HCT116 (cell line): Measurements from ENCODE around the gene SERINC5. TPM values are rescaled to one million over a fixed set of nuclear protein-coding genes. Genes with fewer than 3 reads are reported as not detected.

Experiments
- ATAC-seq: fragments of 200-7000 bp; cut with Tn5 transposase; 2 replicates; pipeline ENCODE4 v1.9.1; 2020; ENCODE audit warnings: mild to moderate bottlenecking, moderate library complexity
- BruUV-seq: library from RNA; stranded (reverse); fragments of 400-500 nt; replicated peaks from 2 replicates; lab custom pipeline; 2021; lab: Mats Ljungman, UMichigan
- CTCF ChIA-PET: fragments of 300-600 bp; sonication (Branson Sonifier 250); formaldehyde crosslinking; loops from one replicate; lab custom pipeline; 2021; ENCODE audit warnings: antibody characterized with exemption; lab: Charles Lee
- POLR2A ChIA-PET: fragments of 300-600, 350-600 bp; sonication (Branson Sonifier 250); formaldehyde crosslinking; loops from one replicate; lab custom pipeline; 2021; ENCODE audit warnings: antibody characterized with exemption; lab: Charles Lee
- RAD21 ChIA-PET, 2 experiments: fragments of 300-600 bp; sonication (Branson Sonifier 250); formaldehyde crosslinking; loops; one replicate each; lab custom pipeline; 2023; ENCODE audit warnings: low total read pairs in 2 of 2; ENCODE audit not compliant: uncharacterized antibody in 2 of 2, unreplicated experiment in 2 of 2, low non-redundant PET in 1 of 2; lab: Charles Lee
- DNase-seq: peaks from one replicate; pipeline ENCODE4 v3.0.0-alpha.2; 2010; ENCODE audit warnings: low read depth, low spot score
- H2AFZ ChIP-seq: fragments of 200-600 bp; shearing (Covaris generic), sonication (generic); 2 replicates; pipeline ENCODE4 v1.6.1; 2017; ENCODE audit warnings: low read depth, mixed run types, mixed read lengths, antibody characterized with exemption, low read length; ENCODE audit not compliant: poor library complexity, severe bottlenecking
- H3K27ac ChIP-seq: 2 replicates; pipeline ENCODE4 v1.5.1; 2012; ENCODE audit warnings: low read depth, low read length
- H3K27me3 ChIP-seq: fragments of 200-600 bp; sonication (generic); 2 replicates; pipeline ENCODE4 v1.6.1; 2016; ENCODE audit warnings: mixed run types, low read length, mixed read lengths; ENCODE audit not compliant: insufficient read depth
- H3K36me3 ChIP-seq, 2 experiments: fragments of 200-500 bp in 1 of 2; fragments of 200-600 bp in 1 of 2; sonication (Bioruptor generic) in 1 of 2; sonication (generic) in 1 of 2; 2 replicates each; pipeline versions ENCODE4 v1.5.1 to v1.6.1; 2014 to 2016; ENCODE audit warnings: low read length in 2 of 2, inconsistent platforms in 1 of 2, mixed read lengths in 1 of 2, mixed run types in 1 of 2; ENCODE audit not compliant: insufficient read depth in 2 of 2, control insufficient read depth in 1 of 2
- H3K4me1 ChIP-seq, 2 experiments: fragments of 200-600 bp in 1 of 2; sonication (generic) in 1 of 2; 2 replicates each; pipeline versions ENCODE4 v1.5.1 to v1.6.1; 2012 to 2017; ENCODE audit warnings: low read length in 2 of 2, inconsistent platforms in 1 of 2, mild to moderate bottlenecking in 1 of 2, mixed read lengths in 1 of 2, mixed run types in 1 of 2, moderate library complexity in 1 of 2; ENCODE audit not compliant: insufficient read depth in 2 of 2, control insufficient read depth in 1 of 2
- H3K4me2 ChIP-seq: fragments of 200-600 bp; sonication (generic); 2 replicates; pipeline ENCODE4 v1.6.1; 2017; ENCODE audit warnings: mixed run types, low read length, mixed read lengths
- H3K4me3 ChIP-seq, 2 experiments: fragments of 200-600 bp in 1 of 2; sonication (generic) in 1 of 2; replicated peaks in 1 of 2; 2 replicates each; pipeline ENCODE4 v1.5.1; 2011 to 2016; ENCODE audit warnings: low read length in 2 of 2, control low read depth in 1 of 2, low read depth in 1 of 2, mild to moderate bottlenecking in 1 of 2, mixed read lengths in 1 of 2, mixed run types in 1 of 2
- H3K79me2 ChIP-seq: fragments of 200-600 bp; sonication (generic); 2 replicates; pipeline ENCODE4 v1.6.1; 2017; ENCODE audit warnings: mild to moderate bottlenecking, mixed run types, low read length, moderate library complexity, mixed read lengths; ENCODE audit not compliant: insufficient read depth
- H3K9ac ChIP-seq: fragments of 200-600 bp; sonication (generic); 2 replicates; pipeline ENCODE4 v1.6.1; 2016; ENCODE audit warnings: low read length, mixed read lengths
- H3K9me2 ChIP-seq: fragments of 200-600 bp; sonication (generic), shearing (Covaris generic); 2 replicates; pipeline ENCODE4 v1.6.1; 2017; ENCODE audit warnings: mixed run types, mild to moderate bottlenecking, moderate library complexity; ENCODE audit not compliant: insufficient read depth
- H3K9me3 ChIP-seq, 2 experiments: fragments of 200-500 bp in 1 of 2; fragments of 200-600 bp in 1 of 2; sonication (Bioruptor generic) in 1 of 2; sonication (generic) in 1 of 2; 2 replicates each; pipeline ENCODE4 v1.6.1; 2014 to 2017; ENCODE audit warnings: low read length in 2 of 2, mixed read lengths in 2 of 2, inconsistent platforms in 1 of 2, low read depth in 1 of 2, mild to moderate bottlenecking in 1 of 2, mixed run types in 1 of 2, moderate library complexity in 1 of 2; ENCODE audit not compliant: control insufficient read depth in 1 of 2, insufficient read depth in 1 of 2
- H4K20me1 ChIP-seq: fragments of 200-600 bp; sonication (generic), shearing (Covaris generic); 2 replicates; pipeline ENCODE4 v1.6.1; 2017; ENCODE audit warnings: mixed run types, mild to moderate bottlenecking, moderate library complexity; ENCODE audit not compliant: insufficient read depth
- CBX3 ChIP-seq: IDR thresholded peaks from 2 replicates; pipeline ENCODE4 v1.6.1; 2012; ENCODE audit warnings: low read depth
- EGR1 ChIP-seq: IDR thresholded peaks from 2 replicates; pipeline ENCODE4 v1.6.1; 2012; ENCODE audit warnings: low read depth
- ELF1 ChIP-seq: IDR thresholded peaks from 2 replicates; pipeline ENCODE4 v1.6.1; 2012; ENCODE audit warnings: low read depth, borderline replicate concordance
- EZH2 ChIP-seq: fragments of 200-600 bp; sonication (generic); IDR thresholded peaks from 2 replicates; pipeline ENCODE4 v1.6.1; 2017; ENCODE audit warnings: antibody characterized with exemption, mixed run types
- EZH2phosphoT487 ChIP-seq: fragments of 200-600 bp; IDR thresholded peaks from 2 replicates; pipeline ENCODE4 v1.6.1; 2018; ENCODE audit warnings: antibody characterized with exemption, borderline replicate concordance
- JUND ChIP-seq: IDR thresholded peaks from 2 replicates; pipeline ENCODE4 v1.6.1; 2012
- POLR2A ChIP-seq: IDR thresholded peaks from 2 replicates; pipeline ENCODE4 v1.7.0; 2011; ENCODE audit warnings: borderline replicate concordance; ENCODE audit not compliant: insufficient read depth, insufficient read length; ENCODE audit errors: extremely low read depth
- POLR2AphosphoS5 ChIP-seq: IDR thresholded peaks from 2 replicates; pipeline ENCODE4 v1.6.1; 2011; ENCODE audit warnings: mild to moderate bottlenecking, low read depth, low read length, moderate library complexity
- RAD21 ChIP-seq: IDR thresholded peaks from 2 replicates; pipeline ENCODE4 v1.6.1; 2012; ENCODE audit warnings: low read depth, mild to moderate bottlenecking
- SIN3A ChIP-seq: IDR thresholded peaks from 2 replicates; pipeline ENCODE4 v1.6.1; 2012; ENCODE audit warnings: low read depth
- SP1 ChIP-seq: IDR thresholded peaks from 2 replicates; pipeline ENCODE4 v1.6.1; 2012; ENCODE audit warnings: low read depth
- YY1 ChIP-seq: IDR thresholded peaks from 2 replicates; pipeline ENCODE4 v1.6.1; 2011; ENCODE audit warnings: low read length, low read depth, moderate library complexity, mild to moderate bottlenecking; ENCODE audit not compliant: insufficient replicate concordance; ENCODE audit errors: extremely low read depth
- ZFX ChIP-seq: fragments of 450-650 bp; IDR thresholded peaks from 2 replicates; pipeline ENCODE4 v1.6.1; 2017
- ZNF274 ChIP-seq: fragments of 200-500 bp; sonication (Bioruptor generic); IDR thresholded peaks from 2 replicates; pipeline ENCODE4 v1.6.1; 2014; ENCODE audit warnings: mild to moderate bottlenecking, low read depth, low read length, inconsistent platforms
- intact Hi-C: fragments of 100-400 bp; cut with micrococcal nuclease; formaldehyde crosslinking; loops from 2 replicates; pipeline ENCODE4 v1.10.0; 2022
- total RNA-seq: library from RNA; stranded (reverse); gene quantifications from one replicate; pipeline ENCODE4 v1.2.1, GENCODE V29; 2021; ENCODE audit not compliant: unreplicated experiment
- TF ChIP-seq, protein P1 (sequence below): IDR thresholded peaks from 2 replicates; pipeline ENCODE4 v1.6.1; 2011; ENCODE audit warnings: mild to moderate bottlenecking, low read length, moderate library complexity; ENCODE audit not compliant: insufficient replicate concordance; ENCODE audit errors: extremely low read depth
- TF ChIP-seq, protein P2 (sequence below): IDR thresholded peaks from 2 replicates; pipeline ENCODE4 v1.6.1; 2012
- TF ChIP-seq, protein P3 (sequence below), 3 experiments: fragments of 200-600 bp in 1 of 3; sonication (generic) in 1 of 3; IDR thresholded peaks in 2 of 3; conservative IDR thresholded peaks in 1 of 3; 2 replicates each; pipeline ENCODE4 v1.5.1; 2012 to 2017; ENCODE audit warnings: low read depth in 2 of 3, low read length in 2 of 3, antibody characterized with exemption in 1 of 3, borderline replicate concordance in 1 of 3, control low read depth in 1 of 3, mild to moderate bottlenecking in 1 of 3, mixed read lengths in 1 of 3, mixed run types in 1 of 3, moderate library complexity in 1 of 3; ENCODE audit not compliant: insufficient read depth in 1 of 3
- TF ChIP-seq, protein P4 (sequence below): IDR thresholded peaks from 2 replicates; pipeline ENCODE4 v1.6.1; 2012; ENCODE audit warnings: low read depth

SERINC5 gene
- total RNA-seq, 1 experiment from 2014 or later, result 39.3 TPM

DNA sequence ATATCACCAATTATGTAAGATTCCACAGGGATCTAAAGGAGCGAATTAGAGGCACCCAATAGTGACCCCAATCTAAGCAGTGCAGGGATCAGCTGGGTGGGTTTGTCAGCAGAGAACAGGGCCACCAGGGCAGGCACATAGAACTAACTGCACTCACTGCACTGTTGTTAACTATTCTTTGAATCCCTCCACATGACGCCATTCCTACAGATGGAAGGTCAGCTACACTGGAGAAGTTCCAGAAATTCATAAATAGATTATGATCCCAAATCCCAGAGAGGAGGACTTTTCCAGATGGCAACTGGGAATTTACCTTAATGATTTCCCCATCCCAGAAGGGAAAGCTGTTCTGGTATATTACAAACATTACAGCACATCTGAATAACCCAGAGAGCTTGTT lies 136.5 kb downstream of the SERINC5 start:
- Histone ChIP-seq H3K79me2 (no peaks in the 10 kb centered on the region), H3K9ac (no peak overlapping the region), H3K9me3 (no peaks in the 10 kb centered on the region), H2AFZ (no peak overlapping the region), H3K36me3 (no peaks in the 10 kb centered on the region), H3K4me1 (no peaks in the 10 kb centered on the region), H3K27me3 (no peaks in the 10 kb centered on the region), H3K4me3 (no peak overlapping the region), H3K4me2 (no peak overlapping the region), H3K27ac (no peak overlapping the region), H3K9me2 (no peaks in the 10 kb centered on the region), H4K20me1 (no peaks in the 10 kb centered on the region)
- POLR2A ChIA-PET, result no interaction called here
- CTCF ChIA-PET, result no interaction called here
- RAD21 ChIA-PET, result no interaction called here
- intact Hi-C loops, result no loop called here
- ATAC-seq (no peak), DNase-seq (no peak)
- no TSS peak for BruUV-seq
- TF ChIP-seq EZH2 (no peak), EGR1 (no peak), SP1 (no peak), ZFX (no peak), JUND (no peak), ZNF274 (no peak), POLR2A (no peak), SIN3A (no peak), EZH2phosphoT487 (no peak), RAD21 (no peak), POLR2AphosphoS5 (no peak), YY1 (no peak), CBX3 (no peak), ELF1 (no peak)
- TF ChIP-seq, protein P1, sequence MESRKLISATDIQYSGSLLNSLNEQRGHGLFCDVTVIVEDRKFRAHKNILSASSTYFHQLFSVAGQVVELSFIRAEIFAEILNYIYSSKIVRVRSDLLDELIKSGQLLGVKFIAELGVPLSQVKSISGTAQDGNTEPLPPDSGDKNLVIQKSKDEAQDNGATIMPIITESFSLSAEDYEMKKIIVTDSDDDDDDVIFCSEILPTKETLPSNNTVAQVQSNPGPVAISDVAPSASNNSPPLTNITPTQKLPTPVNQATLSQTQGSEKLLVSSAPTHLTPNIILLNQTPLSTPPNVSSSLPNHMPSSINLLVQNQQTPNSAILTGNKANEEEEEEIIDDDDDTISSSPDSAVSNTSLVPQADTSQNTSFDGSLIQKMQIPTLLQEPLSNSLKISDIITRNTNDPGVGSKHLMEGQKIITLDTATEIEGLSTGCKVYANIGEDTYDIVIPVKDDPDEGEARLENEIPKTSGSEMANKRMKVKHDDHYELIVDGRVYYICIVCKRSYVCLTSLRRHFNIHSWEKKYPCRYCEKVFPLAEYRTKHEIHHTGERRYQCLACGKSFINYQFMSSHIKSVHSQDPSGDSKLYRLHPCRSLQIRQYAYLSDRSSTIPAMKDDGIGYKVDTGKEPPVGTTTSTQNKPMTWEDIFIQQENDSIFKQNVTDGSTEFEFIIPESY, result no peak
- TF ChIP-seq, protein P2, sequence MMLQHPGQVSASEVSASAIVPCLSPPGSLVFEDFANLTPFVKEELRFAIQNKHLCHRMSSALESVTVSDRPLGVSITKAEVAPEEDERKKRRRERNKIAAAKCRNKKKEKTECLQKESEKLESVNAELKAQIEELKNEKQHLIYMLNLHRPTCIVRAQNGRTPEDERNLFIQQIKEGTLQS, result no peak
- TF ChIP-seq, protein P3, sequence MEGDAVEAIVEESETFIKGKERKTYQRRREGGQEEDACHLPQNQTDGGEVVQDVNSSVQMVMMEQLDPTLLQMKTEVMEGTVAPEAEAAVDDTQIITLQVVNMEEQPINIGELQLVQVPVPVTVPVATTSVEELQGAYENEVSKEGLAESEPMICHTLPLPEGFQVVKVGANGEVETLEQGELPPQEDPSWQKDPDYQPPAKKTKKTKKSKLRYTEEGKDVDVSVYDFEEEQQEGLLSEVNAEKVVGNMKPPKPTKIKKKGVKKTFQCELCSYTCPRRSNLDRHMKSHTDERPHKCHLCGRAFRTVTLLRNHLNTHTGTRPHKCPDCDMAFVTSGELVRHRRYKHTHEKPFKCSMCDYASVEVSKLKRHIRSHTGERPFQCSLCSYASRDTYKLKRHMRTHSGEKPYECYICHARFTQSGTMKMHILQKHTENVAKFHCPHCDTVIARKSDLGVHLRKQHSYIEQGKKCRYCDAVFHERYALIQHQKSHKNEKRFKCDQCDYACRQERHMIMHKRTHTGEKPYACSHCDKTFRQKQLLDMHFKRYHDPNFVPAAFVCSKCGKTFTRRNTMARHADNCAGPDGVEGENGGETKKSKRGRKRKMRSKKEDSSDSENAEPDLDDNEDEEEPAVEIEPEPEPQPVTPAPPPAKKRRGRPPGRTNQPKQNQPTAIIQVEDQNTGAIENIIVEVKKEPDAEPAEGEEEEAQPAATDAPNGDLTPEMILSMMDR (IDR thresholded peaks at IDR 0.05 in 2 of 3, conservative IDR thresholded peaks at IDR 0.05 in 1 of 3; ENCODE audit: borderline replicate concordance in 1 of 3, insufficient read depth in 1 of 3, low read depth in 2 of 3, low read length in 2 of 3), result no peak
- TF ChIP-seq, protein P4, sequence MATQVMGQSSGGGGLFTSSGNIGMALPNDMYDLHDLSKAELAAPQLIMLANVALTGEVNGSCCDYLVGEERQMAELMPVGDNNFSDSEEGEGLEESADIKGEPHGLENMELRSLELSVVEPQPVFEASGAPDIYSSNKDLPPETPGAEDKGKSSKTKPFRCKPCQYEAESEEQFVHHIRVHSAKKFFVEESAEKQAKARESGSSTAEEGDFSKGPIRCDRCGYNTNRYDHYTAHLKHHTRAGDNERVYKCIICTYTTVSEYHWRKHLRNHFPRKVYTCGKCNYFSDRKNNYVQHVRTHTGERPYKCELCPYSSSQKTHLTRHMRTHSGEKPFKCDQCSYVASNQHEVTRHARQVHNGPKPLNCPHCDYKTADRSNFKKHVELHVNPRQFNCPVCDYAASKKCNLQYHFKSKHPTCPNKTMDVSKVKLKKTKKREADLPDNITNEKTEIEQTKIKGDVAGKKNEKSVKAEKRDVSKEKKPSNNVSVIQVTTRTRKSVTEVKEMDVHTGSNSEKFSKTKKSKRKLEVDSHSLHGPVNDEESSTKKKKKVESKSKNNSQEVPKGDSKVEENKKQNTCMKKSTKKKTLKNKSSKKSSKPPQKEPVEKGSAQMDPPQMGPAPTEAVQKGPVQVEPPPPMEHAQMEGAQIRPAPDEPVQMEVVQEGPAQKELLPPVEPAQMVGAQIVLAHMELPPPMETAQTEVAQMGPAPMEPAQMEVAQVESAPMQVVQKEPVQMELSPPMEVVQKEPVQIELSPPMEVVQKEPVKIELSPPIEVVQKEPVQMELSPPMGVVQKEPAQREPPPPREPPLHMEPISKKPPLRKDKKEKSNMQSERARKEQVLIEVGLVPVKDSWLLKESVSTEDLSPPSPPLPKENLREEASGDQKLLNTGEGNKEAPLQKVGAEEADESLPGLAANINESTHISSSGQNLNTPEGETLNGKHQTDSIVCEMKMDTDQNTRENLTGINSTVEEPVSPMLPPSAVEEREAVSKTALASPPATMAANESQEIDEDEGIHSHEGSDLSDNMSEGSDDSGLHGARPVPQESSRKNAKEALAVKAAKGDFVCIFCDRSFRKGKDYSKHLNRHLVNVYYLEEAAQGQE, result no peak
